T follicular helper cell (primary cell): ENCODE measurements around the gene JAKMIP1.

Source experiments
- DNase-seq: peaks from one replicate; pipeline ENCODE4 v3.0.0-alpha.2; 2020; ENCODE audit warnings: low read depth

Gene JAKMIP1

DNA sequence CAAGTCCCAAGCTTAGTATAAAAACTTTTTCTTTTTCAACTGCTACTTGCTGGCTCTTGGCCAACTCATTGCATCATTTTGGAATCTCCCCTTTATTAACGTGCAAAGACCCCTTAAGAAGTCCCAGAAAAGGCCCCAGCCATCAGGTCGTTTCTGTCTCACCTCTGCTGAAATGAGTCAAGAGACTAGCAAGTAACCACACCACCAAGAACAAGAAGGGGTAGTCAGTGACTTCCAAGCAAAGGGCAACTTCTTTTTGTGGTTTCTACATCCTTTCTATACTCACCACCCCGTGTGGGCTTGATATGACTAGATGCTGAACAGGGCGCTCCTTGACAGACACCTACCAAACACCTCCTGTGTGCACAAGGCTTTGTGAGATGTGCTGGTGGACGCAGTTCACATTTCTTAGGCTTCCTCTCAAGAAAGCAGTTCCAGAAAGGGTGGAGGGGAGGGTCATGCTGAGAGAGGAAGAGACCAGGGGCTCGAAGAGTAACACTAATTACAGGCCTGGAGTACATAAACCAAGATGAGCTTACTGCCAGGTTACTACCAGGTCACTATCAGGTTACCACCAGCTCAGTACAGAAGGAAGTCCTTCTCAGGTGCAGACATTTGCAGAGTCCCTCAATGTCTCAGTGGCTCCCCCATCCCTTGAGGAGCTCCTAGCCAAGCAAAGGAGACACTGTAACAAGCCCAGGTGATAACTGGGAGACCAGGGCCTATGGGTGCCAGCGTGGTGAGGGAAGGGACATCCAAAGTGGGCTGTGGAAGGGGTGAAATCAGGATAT, 19.3 kb downstream of the JAKMIP1 start:
- DNase-seq: no peak

DNA sequence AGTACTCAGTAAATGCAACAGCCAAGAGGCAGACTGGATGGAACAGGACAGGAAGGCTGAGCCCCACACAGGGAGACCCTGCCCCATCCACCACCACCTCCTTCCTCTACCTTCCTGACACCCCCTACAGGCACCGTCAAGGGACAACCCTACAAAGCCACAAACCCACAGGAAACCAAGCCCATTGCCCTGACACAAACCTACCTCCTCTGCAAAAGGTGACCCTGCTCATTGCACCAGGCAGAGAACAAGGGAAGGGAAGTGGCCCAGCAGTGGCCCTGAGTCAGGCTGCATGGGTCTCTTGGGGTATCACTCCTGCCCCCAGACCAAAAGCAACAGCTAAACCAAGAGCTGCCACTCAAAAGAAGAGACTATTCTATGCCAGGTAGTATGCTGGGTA, 21.0 kb downstream of the JAKMIP1 start:
- no peak for DNase-seq

- DNase-seq: no peak
These were observed 21.6 kb downstream of the JAKMIP1 start for GRCh38 chr4:6178757-6179156.

- no peak for DNase-seq
These were observed 22.7 kb downstream of the JAKMIP1 start for GRCh38 chr4:6177587-6178197.

- DNase-seq: no peak
These were observed 24.9 kb downstream of the JAKMIP1 start for GRCh38 chr4:6175426-6175825.

DNA sequence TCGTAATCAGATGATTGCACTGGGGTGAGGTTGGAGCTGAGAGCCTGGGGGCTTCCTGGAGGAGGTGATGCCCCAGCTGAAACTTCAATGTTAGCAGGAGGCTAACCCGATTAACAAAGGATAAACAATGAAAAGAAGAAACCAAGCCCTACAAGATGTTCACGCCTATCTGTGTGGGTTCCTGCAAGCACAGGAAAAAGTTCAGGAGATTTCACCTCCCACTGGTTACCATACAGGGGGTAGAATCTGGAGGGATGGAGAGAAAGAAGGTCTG, 27.5 kb downstream of the JAKMIP1 start:
- DNase-seq: no peak

DNA sequence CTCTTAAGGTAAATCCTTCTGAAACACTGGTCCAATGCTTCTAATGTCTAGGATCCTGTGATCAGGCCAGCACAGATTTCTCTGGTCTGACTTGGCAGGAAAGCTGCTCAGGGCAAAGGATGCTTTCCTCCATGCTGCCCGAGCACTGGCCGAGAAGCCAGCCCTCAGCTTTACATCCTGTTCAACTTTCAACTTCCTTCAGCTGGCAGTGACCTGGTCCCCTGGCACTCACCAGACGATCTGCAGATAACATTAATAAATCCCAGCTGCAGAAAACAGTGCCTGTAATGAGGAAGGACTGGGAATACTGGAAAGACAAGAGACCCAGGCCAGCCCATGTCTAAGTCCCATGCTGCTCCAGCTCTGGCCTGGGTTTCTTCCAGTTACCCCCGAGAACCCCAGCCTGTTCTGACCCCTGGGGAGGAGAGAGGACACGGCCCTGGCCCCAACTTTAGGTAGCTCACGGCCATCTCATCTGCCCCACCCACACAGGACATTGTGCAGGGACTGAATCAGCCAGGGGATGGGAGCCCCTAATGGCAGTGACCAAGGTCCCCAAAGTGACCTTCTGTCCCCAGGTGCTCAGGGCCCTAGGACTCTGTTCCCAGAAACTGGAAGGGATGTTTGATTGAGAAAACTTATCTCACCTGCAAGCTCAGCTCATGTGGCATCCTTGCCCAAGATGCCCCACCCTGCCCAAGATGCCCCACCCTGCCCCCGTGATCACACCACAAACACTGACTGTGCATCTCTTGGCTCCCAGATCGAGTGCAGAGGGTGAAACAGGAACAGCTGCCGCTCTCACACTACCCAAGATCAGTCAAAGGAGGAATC, 28.0 kb downstream of the JAKMIP1 start:
- DNase-seq: no peak

DNA sequence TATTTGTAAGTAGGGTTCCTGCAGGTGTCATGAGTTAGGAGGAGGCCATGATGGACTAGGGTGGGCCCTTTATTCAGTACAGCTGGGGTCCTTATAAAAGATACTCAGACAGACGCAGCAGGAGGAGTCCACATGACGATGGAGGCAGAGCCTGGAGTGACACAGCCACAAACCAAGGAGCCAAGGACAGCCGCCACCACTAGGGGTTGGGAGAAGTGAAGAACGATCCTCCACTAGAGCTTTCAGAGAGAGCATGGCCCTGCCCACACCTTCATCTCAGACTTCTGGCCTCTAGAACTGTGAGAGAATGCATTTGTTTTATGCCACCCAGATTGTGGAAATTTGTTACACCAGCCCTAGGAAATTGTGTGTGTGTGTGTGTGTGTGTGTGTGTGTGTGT, 31.1 kb downstream of the JAKMIP1 start:
- no peak for DNase-seq

DNA sequence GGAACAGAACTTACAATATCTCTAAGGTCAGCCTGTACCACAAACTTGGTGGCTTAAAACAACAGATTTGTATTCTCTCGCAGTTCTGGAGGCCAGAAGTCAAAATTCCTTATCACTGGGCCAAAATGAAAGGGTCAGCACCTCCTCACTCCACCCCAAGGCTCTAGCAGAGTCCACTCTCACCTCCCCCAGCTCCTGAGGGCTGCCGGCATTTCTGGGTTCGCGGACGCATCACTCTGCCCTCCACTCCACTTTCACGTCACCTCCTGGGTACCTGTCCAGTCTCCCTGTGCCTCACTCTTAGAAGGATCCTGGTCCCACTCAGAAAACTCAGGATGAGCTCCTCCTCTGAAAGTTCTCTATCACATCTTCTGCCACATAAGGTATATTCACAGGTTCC, 34.6 kb downstream of the JAKMIP1 start:
- no peak for DNase-seq

GRCh38 chr4:6162885-6163284, 37.5 kb downstream of the JAKMIP1 start:
- DNase-seq: no peak

- DNase-seq: no peak
These were observed 38.4 kb downstream of the JAKMIP1 start for GRCh38 chr4:6161921-6162464.

GRCh38 chr4:6160536-6160935, 39.8 kb downstream of the JAKMIP1 start:
- DNase-seq: no peak

GRCh38 chr4:6157926-6158325, 42.4 kb downstream of the JAKMIP1 start:
- no peak for DNase-seq

- DNase-seq: no peak
These were observed 44.2 kb downstream of the JAKMIP1 start for GRCh38 chr4:6155996-6156750.

DNA sequence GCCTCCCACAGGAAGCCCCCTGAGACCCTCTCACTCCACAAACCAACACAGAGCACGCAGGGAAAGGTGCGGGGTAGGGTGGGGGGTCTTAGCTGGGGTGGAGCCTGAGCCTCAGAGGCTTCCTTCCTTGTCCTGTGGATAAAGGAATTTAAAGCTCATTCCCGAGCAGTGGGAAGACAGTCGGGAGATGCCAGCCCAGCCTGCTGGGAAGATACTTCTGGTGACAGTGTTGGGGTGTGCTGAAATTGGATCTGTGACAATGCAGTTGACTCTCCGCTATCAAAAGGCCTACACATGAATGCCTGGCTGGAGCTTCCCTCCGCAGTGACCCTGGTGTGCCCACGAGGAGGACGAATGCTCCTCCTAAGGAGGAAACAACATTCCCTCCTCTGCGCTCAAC, 45.5 kb downstream of the JAKMIP1 start:
- no peak for DNase-seq

- DNase-seq: no peak
These were observed 46.5 kb downstream of the JAKMIP1 start for GRCh38 chr4:6153874-6154273.

- no peak for DNase-seq
These were observed 47.3 kb downstream of the JAKMIP1 start for GRCh38 chr4:6152869-6153705.

DNA sequence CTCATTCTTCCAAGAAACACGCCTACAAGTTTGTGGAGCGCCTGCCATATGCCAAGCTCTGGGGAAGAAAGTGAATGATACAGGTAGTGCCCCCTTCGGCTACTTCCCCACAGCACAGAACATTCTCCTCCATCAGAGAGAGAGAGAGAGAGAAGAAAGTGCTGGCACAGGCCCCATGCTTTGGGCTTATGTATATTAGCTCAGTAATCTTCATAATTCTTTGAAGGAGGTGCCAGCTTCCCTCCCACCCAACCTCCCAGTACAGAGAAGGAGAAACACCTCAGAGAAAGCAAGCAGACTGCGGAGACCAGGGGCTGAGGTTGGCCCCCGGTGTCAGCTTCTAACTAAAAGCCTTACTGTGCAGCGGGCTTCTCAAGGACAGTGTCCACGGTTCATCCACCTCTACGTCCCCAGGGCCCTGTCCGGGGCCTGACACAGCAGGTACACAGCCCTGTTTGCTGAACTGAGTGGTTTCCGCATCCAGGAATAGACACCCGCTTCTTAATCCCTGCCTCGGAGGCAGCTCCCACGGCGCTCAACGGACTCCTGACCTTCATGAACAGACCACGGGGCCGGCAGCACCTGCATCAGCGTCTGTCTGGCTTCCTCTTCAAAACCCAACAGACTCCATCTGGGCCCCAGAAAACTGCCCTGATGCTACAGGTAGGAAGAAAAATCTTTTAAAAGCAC, 50.2 kb downstream of the JAKMIP1 start:
- DNase-seq: no peak

GRCh38 chr4:6148506-6149205, 51.7 kb downstream of the JAKMIP1 start:
- DNase-seq: no peak

- DNase-seq: no peak
These were observed 52.9 kb downstream of the JAKMIP1 start for GRCh38 chr4:6147441-6147840.
